ENCODE measurements around the gene ENTPD3.
A peak's percentile ranks its signal among the peaks of the same experiment; 100 is the strongest.

Gene ENTPD3

DNA sequence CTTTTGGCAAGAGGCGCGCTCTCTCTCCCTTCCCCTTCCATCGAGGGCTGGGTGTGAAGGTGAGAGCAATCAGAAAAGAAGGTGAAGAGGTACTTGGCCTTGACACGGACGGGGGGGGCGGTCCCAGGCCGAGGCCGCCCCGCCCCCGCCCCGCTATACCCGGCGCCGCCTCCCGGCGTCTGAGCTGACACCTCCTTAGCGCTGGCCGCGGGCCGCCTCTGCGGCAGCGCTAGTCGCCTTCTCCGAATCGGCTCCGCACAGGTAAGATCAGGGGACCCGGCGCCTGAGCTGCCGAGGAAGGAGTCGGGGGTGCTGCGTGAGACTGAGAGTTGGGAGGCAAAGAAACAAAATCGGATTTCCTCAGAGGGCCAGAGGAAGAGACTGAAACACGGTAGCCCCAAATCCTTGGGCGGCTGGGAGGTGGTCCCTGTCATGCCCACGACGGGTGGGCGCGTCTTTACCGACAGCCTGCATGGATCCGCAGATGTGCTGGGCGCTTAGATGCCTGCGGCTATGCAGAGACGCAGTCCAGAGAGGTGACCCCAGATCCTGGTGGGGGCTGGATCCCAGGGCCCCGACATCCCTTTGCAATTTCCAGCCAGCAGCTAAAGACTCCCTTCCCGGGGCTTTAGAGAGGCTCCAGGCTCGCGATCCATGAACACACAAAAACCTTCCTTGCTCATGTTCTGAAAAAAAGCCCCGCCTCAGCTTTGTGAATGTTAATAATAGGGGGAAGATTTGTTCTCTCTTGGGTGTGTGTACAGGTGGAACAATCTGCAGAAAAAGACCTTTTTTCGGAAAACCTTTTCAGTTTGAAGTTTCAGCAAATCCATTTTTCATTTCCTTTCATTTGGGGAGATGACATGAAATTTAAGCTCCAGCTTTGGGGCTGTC, at the start of gene ENTPD3:
TSS of gene ENTPD3 (plus strand) at position 184 of the 894 bp plus-strand sequence. CDS start 874 bp downstream, outside the sequence.
- peak; percentile 69 for DNase-seq (ENCODE audit: low read depth, low spot score)

DNA sequence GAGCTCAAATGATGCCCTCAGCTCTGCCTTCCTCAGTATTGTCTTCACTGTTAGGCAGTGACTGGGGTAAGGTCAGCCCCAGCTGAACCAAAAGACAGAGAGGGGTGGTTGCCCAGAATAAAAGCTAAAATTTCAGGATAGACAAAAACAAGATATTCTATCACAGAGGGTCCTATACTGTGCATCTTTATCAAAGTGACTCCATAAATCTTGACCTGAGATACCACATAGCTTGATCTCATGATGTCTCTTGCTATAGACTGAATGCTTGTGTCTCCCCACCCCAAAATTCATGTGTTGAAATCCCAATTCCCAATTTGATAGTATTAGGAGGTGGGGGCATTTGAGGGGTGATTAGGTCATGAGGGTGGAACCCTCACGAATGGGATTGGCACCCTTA, 47.1 kb upstream of the ENTPD3 start:
- no peak for DNase-seq (ENCODE audit: low read depth, low spot score)

GRCh38 chr3:40340541-40341170, 46.3 kb upstream of the ENTPD3 start:
- no peak for DNase-seq (ENCODE audit: low read depth, low spot score)

DNA sequence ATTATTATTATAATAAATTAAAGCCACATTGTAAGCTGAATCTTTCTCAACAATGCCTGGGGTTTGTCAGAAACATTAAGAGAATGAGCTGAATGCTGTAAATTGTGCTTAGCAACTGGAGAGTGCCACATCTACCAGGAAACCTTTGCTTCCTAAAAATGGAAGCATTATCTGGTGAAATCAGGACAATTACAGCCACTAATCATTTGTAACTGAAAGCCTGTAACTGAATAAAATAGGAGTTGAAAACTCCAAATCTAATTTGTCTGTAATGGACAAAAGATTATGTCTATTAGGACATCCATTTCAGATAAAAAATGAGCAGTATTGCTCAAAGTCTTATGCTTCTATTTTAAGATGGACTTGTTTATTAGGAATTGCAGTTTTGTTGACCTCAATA, 45.3 kb upstream of the ENTPD3 start:
- no peak for DNase-seq (ENCODE audit: low read depth, low spot score)

DNA sequence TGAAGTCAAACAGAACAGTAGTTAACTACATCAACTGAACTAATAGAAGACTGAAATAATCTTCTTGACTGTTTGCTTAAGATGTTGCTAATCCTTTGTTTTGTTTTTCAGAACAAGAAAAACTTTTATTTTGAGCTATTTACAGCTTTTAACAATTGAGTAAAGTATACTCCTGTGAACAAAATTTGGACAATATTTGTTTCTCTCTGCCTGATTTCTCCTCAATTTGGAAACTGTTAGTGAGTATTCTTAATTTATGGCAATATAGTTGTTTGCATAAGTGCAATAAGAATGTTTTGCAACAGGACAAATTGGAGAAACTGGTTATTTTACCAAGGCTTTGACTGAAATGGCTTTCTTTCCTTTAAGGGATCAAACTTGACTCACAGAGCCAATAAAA, 36.5 kb upstream of the ENTPD3 start:
- DNase-seq (ENCODE audit: low read depth, low spot score) = no peak

- DNase-seq (ENCODE audit: low read depth, low spot score) = no peak
Measured at GRCh38 chr3:40355410-40355809, 31.6 kb upstream of the ENTPD3 start.

DNA sequence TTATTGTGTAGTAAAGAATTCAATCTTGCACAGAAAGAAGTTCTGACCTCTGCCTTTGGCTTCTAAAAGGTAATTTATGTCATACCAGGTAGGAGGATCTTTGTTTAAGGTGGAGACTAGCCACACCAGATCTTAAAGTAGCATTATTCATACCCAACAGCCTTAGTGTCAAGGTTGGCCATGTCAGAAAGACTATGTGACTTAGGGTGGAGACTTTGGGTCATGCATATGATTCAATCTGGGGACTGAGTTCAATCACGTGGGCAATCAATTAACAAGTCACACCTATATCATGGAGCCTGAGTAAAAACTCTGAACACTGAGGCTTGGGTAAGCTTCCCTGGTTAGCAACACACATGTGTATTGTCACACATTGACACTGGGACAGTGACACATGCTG, 28.5 kb upstream of the ENTPD3 start:
- no peak for DNase-seq (ENCODE audit: low read depth, low spot score)

GRCh38 chr3:40363674-40364073, 23.3 kb upstream of the ENTPD3 start:
- no peak for DNase-seq (ENCODE audit: low read depth, low spot score)

DNA sequence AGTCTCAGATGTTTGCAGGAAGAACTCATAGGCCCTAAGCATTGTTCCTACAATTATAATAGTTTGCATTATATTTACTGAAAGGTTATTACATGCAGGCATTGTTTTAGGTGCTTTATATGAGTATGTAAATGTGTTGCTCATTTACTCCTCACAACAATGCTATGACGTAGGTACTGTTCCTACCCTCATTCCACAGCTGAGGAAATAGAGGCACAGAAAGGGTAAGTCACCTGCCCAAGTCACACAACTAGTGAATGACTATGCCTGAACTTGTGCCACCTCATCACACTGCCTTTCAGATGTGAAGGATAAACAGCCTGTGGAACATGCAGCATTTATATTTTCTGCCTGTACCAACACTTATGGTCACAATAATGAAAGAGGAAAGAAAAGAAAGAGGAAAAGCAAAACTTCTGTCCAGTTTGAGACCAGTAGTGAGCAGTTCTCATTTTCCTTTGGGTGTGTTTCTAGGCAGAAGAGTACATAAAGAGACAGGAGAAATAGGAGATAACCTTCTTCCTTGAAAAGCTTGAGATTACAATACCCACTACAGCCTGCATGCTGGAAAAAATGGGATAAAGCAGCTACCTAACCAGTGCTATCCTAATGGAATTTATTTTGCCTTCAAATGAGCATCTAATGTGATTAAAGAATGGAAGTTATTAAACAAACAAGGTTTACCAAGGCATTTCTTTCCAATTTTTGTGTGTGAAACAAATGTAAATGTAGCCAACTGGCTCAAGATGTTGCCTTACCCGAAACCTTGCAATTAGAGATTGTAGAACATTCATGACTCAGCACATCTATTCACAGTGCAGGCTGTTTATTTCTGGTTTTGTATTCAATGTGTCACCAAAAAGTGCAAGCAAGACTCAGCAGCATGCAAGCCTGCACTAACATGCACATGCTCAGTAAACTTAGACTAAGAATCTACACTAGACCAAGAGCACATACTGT, 20.5 kb upstream of the ENTPD3 start:
- DNase-seq (ENCODE audit: low read depth, low spot score) = peak; percentile 55

- DNase-seq (ENCODE audit: low read depth, low spot score) = no peak
Measured at GRCh38 chr3:40369716-40370115, 17.3 kb upstream of the ENTPD3 start.

DNA sequence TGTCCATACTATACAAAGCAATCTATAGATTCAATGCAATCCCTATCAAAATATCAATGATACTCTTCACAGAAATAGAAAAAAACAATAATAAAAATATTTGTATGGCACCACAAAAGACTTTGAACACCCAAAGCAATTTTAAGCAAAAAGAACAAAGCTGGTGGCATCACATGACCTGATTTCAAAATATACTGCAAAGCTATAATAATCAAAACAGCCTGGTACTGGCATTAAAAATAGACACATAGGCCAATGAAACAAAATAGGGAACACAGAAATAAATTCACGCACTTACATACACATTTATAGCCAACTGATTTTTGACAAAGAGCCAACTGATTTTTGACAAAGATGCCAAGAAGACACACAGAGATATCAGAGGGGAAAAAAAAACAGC, 9.2 kb upstream of the ENTPD3 start:
- DNase-seq (ENCODE audit: low read depth, low spot score) = no peak

GRCh38 chr3:40379674-40380306, 7.2 kb upstream of the ENTPD3 start:
- no peak for DNase-seq (ENCODE audit: low read depth, low spot score)

GRCh38 chr3:40381904-40382616, 4.9 kb upstream of the ENTPD3 start:
- no peak for DNase-seq (ENCODE audit: low read depth, low spot score)

DNA sequence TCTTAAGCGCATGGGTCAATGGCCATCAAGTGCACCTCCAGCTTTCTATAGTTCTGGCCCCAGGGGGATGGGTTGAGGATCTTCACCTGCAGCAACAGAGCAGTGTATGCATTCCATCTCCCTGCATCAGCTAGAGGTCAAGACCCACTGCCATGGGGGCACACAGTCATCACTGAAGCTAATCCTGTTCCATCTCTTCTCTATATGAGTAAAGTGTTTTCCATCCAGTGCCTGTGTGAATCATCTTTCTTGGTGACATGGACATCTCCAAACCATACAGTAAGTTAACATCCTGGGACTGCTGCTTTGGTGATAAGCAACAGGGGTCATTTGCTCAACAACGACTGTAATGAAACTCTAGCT, 4.4 kb upstream of the ENTPD3 start:
- no peak for DNase-seq (ENCODE audit: low read depth, low spot score)

GRCh38 chr3:40386213-40386612, 771 bp upstream of the ENTPD3 start:
- DNase-seq (ENCODE audit: low read depth, low spot score) = no peak

DNA sequence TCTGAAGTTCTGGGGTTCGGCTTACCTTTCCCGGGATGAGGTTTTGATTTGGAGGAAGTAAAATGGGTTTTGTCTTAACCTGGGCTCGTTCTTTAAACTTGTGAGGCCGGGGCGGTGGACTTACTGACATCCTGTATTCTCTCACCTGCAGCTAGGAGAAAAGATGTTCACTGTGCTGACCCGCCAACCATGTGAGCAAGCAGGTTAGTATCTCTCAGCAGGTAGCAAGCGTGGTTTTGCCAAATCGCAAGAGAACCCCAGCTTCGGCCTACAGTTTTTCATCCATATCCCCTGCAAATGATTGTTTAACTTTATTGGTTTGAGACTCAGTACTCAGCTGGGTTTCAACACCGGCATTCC, 891 bp downstream of the ENTPD3 start:
- DNase-seq (ENCODE audit: low read depth, low spot score) = no peak

- no peak for DNase-seq (ENCODE audit: low read depth, low spot score)
Measured at GRCh38 chr3:40396406-40396805, 9.4 kb downstream of the ENTPD3 start.

DNA sequence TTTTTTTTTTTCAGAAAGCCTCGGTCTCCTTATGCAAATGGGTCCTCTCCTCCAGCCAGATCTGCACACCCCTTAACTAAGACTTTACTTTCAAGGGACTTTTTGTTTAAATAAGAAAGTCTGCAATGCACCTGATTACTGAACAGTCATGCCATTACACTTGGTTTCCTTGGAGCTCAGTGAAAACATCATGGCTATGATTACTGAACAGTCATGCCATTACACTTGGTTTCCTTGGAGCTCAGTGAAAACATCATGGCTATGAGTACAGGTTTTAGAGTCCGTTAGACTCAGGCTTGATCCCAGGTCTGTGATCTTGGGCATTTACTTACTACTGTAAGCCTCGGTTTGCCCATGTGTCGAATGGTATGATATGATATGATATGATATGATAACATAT, 10.1 kb downstream of the ENTPD3 start:
- no peak for DNase-seq (ENCODE audit: low read depth, low spot score)

DNA sequence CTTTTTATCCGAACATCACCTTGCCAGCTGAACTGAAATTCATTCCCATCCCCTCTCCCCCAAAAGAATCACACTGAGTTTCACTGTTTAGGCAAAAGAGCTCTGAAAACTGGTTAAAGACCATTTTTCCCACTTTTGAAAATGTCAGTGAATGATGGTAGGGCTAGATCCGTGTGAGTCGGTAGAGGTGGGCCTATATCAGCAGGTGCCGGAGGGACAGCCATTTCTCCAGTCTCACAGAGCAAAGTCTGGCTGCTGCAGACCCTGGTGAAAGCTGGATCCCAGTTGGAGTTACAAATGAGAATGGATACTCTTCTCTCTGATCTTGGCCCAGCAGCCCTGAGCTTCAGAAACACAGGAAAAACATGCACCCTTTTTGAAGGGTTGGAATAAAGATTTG, 10.9 kb downstream of the ENTPD3 start:
- no peak for DNase-seq (ENCODE audit: low read depth, low spot score)

GRCh38 chr3:40398346-40398745, 11.4 kb downstream of the ENTPD3 start:
- peak; percentile 7 for DNase-seq (ENCODE audit: low read depth, low spot score)

- no peak for DNase-seq (ENCODE audit: low read depth, low spot score)
Measured at GRCh38 chr3:40404591-40405198, 17.7 kb downstream of the ENTPD3 start.
